WTC11 (cell line): ENCODE data around the gene CADM3. TPM values are rescaled to one million over a fixed set of nuclear protein-coding genes. Genes with fewer than 3 reads are reported as not detected.

Experiments
- ATAC-seq: fragments of 200-7000 bp; cut with Tn5 transposase; 2 replicates; pipeline ENCODE4 v1.10.0; 2021; ENCODE audit warnings: mild to moderate bottlenecking, moderate library complexity
- CTCF ChIA-PET: fragments of 300-600 bp; sonication (Branson Sonifier 250); formaldehyde crosslinking; loops from one replicate; lab custom pipeline; 2021; ENCODE audit warnings: antibody characterized with exemption; lab: Charles Lee
- POLR2A ChIA-PET: fragments of 350-600 bp; sonication (Branson Sonifier 250); formaldehyde crosslinking; loops from one replicate; lab custom pipeline; 2021; ENCODE audit warnings: antibody characterized with exemption; lab: Charles Lee
- DNase-seq: peaks from one replicate; pipeline ENCODE4 v3.0.0; 2021; ENCODE audit warnings: low spot score
- H3K27ac Mint-ChIP-seq: 2 replicates; pipeline ENCODE4 v1.8.0; 2021; ENCODE audit warnings: mixed read lengths
- H3K27me3 Mint-ChIP-seq: 2 replicates; pipeline ENCODE4 v1.8.0; 2021; ENCODE audit warnings: low read depth, mild to moderate bottlenecking, moderate library complexity, mixed read lengths
- H3K36me3 Mint-ChIP-seq: 2 replicates; pipeline ENCODE4 v1.8.0; 2021; ENCODE audit warnings: mixed read lengths
- H3K4me1 Mint-ChIP-seq: 2 replicates; pipeline ENCODE4 v1.8.0; 2022; ENCODE audit warnings: mixed read lengths
- H3K4me3 Mint-ChIP-seq: 2 replicates; pipeline ENCODE4 v1.8.0; 2021; ENCODE audit warnings: mild to moderate bottlenecking, moderate library complexity, mixed read lengths
- H3K9me3 Mint-ChIP-seq: 2 replicates; pipeline ENCODE4 v1.8.0; 2021; ENCODE audit warnings: mixed read lengths
- ARID4B ChIP-seq: sonication (generic); formaldehyde crosslinking; IDR thresholded peaks from 2 replicates; pipeline ENCODE4 v1.8.0; 2023; ENCODE audit warnings: missing genetic modification reagents, mild to moderate bottlenecking, borderline replicate concordance
- ATF1 ChIP-seq: sonication (generic); formaldehyde crosslinking; IDR thresholded peaks from 2 replicates; pipeline ENCODE4 v1.8.1; 2023; ENCODE audit warnings: mild to moderate bottlenecking, moderate library complexity, missing genetic modification reagents
- CREM ChIP-seq: sonication (generic); formaldehyde crosslinking; IDR thresholded peaks from 2 replicates; pipeline ENCODE4 v1.8.1; 2022; ENCODE audit warnings: mild to moderate bottlenecking, missing genetic modification reagents, moderate library complexity
- CTCF ChIP-seq: fragments of 200-600 bp; IDR thresholded peaks from 2 replicates; pipeline ENCODE4 v1.8.0; 2022; ENCODE audit warnings: antibody characterized with exemption
- FOXJ3 ChIP-seq: sonication (generic); formaldehyde crosslinking; IDR thresholded peaks from 2 replicates; pipeline ENCODE4 v1.9.0; 2021; ENCODE audit warnings: missing genetic modification reagents, mild to moderate bottlenecking, borderline replicate concordance
- GABPB1 ChIP-seq: sonication (generic); formaldehyde crosslinking; IDR thresholded peaks from 2 replicates; pipeline ENCODE4 v1.8.1; 2023; ENCODE audit warnings: mild to moderate bottlenecking, missing genetic modification reagents
- HMGA2 ChIP-seq: fragments of 250-450 bp; sonication (Bioruptor Pico); IDR thresholded peaks from 2 replicates; pipeline ENCODE4 v1.4.0; 2021; ENCODE audit warnings: mild to moderate bottlenecking, moderate library complexity
- IRF1 ChIP-seq: sonication (generic); formaldehyde crosslinking; IDR thresholded peaks from 2 replicates; pipeline ENCODE4 v1.8.0; 2023; ENCODE audit warnings: missing genetic modification reagents
- IRF2 ChIP-seq: sonication (generic); formaldehyde crosslinking; IDR thresholded peaks from 2 replicates; pipeline ENCODE4 v1.8.0; 2022; ENCODE audit warnings: low read depth, missing genetic modification reagents, borderline replicate concordance
- JAZF1 ChIP-seq: fragments of 250-450 bp; sonication (Bioruptor Pico); IDR thresholded peaks from 2 replicates; pipeline ENCODE4 v1.9.0; 2021; ENCODE audit warnings: moderate library complexity, mild to moderate bottlenecking, inconsistent platforms
- MXD4 ChIP-seq: fragments of 250-450 bp; sonication (Bioruptor Pico); IDR thresholded peaks from 2 replicates; pipeline ENCODE4 v1.8.0; 2021; ENCODE audit warnings: mild to moderate bottlenecking, moderate library complexity, borderline replicate concordance
- NR3C1 ChIP-seq: sonication (generic); formaldehyde crosslinking; conservative IDR thresholded peaks from 2 replicates; pipeline ENCODE4 v1.8.1; 2023; ENCODE audit warnings: low read depth, mild to moderate bottlenecking, missing genetic modification reagents
- OVOL2 ChIP-seq: fragments of 250-450 bp; sonication (Bioruptor Pico); IDR thresholded peaks from 2 replicates; pipeline ENCODE4 v1.9.0; 2021; ENCODE audit warnings: mild to moderate bottlenecking, borderline replicate concordance
- PREB ChIP-seq: sonication (generic); formaldehyde crosslinking; IDR thresholded peaks from 2 replicates; pipeline ENCODE4 v1.8.1; 2022; ENCODE audit warnings: mild to moderate bottlenecking, missing genetic modification reagents, moderate library complexity, borderline replicate concordance
- RORB ChIP-seq: fragments of 250-450 bp; sonication (Bioruptor Pico); IDR thresholded peaks from 2 replicates; pipeline ENCODE4 v1.9.0; 2021; ENCODE audit warnings: mild to moderate bottlenecking
- SOX15 ChIP-seq: fragments of 250-450 bp; sonication (Bioruptor Pico); IDR thresholded peaks from 2 replicates; pipeline ENCODE4 v1.9.0; 2021; ENCODE audit warnings: mild to moderate bottlenecking
- USF1 ChIP-seq: sonication (generic); formaldehyde crosslinking; IDR thresholded peaks from 2 replicates; pipeline ENCODE4 v1.8.0; 2022; ENCODE audit warnings: mild to moderate bottlenecking, missing genetic modification reagents
- ZNF138 ChIP-seq: sonication (generic); formaldehyde crosslinking; conservative IDR thresholded peaks from 2 replicates; pipeline ENCODE4 v1.8.1; 2022; ENCODE audit warnings: mild to moderate bottlenecking, moderate library complexity, missing genetic modification reagents
- ZNF263 ChIP-seq: sonication (generic); formaldehyde crosslinking; IDR thresholded peaks from 2 replicates; pipeline ENCODE4 v1.8.1; 2022; ENCODE audit warnings: low read depth, mild to moderate bottlenecking, moderate library complexity, missing genetic modification reagents
- ZNF425 ChIP-seq: fragments of 250-450 bp; sonication (Bioruptor Pico); conservative IDR thresholded peaks from 2 replicates; pipeline ENCODE4 v1.9.0; 2021; ENCODE audit warnings: mild to moderate bottlenecking
- total RNA-seq: library from RNA; stranded (reverse); gene quantifications from 3 replicates; pipeline ENCODE4 v1.2.3, GENCODE V29; 2021

CADM3 gene
- total RNA-seq, 1 experiment from 2014 or later, result 5.1 TPM

GRCh38 chr1:159212596-159212995, 41.2 kb downstream of the CADM3 start:
- H3K4me1 Mint-ChIP-seq, result peaks cover 36% of the 10 kb centered on the region

More at GRCh38 chr1:159212596-159212995, 41.2 kb downstream of the CADM3 start:
- H3K36me3 Mint-ChIP-seq, result no peaks in the 10 kb centered on the region
- H3K4me3 Mint-ChIP-seq, result no peak overlapping the region
- DNase-seq (no peak), ATAC-seq (no peak)
- ChIA-PET CTCF (interaction anchor here (0.6 to 10.5 kb wide), 10 partner anchors 8 to 666 kb away, joined by 3 to 200 read pairs (median 24); partner anchors contain the start of gene ACKR1), POLR2A (interaction anchor here (0.6 kb wide), 1 partner anchor 14 kb away, joined by 4 read pairs; no protein-coding TSS in a partner anchor)
- TF ChIP-seq JAZF1 (CRISPR knock-in tag), result no peak
- TF ChIP-seq CTCF, result no peak
- TF ChIP-seq HMGA2 (CRISPR knock-in tag), result no peak
- no peak for TF ChIP-seq ZNF263 (CRISPR knock-in tag)
- TF ChIP-seq NR3C1 (CRISPR knock-in tag), result no peak
- TF ChIP-seq MXD4 (CRISPR knock-in tag), result no peak
- no peak for TF ChIP-seq IRF1 (CRISPR knock-in tag)
- no peak for TF ChIP-seq ARID4B (CRISPR knock-in tag)
- no peak for TF ChIP-seq USF1 (CRISPR knock-in tag)
- TF ChIP-seq SOX15 (CRISPR knock-in tag), result no peak
- TF ChIP-seq OVOL2 (CRISPR knock-in tag), result no peak
- TF ChIP-seq RORB, result no peak
- TF ChIP-seq IRF2 (CRISPR knock-in tag), result no peak
- TF ChIP-seq ATF1 (CRISPR knock-in tag), result no peak
- TF ChIP-seq FOXJ3 (CRISPR knock-in tag), result no peak
- no peak for TF ChIP-seq ZNF138 (CRISPR knock-in tag)
- no peak for TF ChIP-seq CREM
- no peak for TF ChIP-seq ZNF425 (CRISPR knock-in tag)
- TF ChIP-seq GABPB1 (CRISPR knock-in tag), result no peak
- no peak for TF ChIP-seq PREB (CRISPR knock-in tag)
- H3K9me3 Mint-ChIP-seq, result no peaks in the 10 kb centered on the region
- peaks cover 3% of the 10 kb centered on the region for H3K27me3 Mint-ChIP-seq
- H3K27ac Mint-ChIP-seq, result no peak overlapping the region
